Stimulated activated CD4-positive, alpha-beta T cell treated with anti-CD3 and anti-CD28 coated beads, Interleukin-12 subunit alpha, Interleukin-12 subunit beta, amount 100 ng/mL, for 24 hours (primary cell): Measurements from ENCODE around the gene RXRB.

Experiments
- DNase-seq, 2 experiments: peaks; one replicate each; pipeline ENCODE4 v3.0.0-alpha.2; 2020; ENCODE audit warnings: low read depth in 2 of 2

Gene RXRB

DNA sequence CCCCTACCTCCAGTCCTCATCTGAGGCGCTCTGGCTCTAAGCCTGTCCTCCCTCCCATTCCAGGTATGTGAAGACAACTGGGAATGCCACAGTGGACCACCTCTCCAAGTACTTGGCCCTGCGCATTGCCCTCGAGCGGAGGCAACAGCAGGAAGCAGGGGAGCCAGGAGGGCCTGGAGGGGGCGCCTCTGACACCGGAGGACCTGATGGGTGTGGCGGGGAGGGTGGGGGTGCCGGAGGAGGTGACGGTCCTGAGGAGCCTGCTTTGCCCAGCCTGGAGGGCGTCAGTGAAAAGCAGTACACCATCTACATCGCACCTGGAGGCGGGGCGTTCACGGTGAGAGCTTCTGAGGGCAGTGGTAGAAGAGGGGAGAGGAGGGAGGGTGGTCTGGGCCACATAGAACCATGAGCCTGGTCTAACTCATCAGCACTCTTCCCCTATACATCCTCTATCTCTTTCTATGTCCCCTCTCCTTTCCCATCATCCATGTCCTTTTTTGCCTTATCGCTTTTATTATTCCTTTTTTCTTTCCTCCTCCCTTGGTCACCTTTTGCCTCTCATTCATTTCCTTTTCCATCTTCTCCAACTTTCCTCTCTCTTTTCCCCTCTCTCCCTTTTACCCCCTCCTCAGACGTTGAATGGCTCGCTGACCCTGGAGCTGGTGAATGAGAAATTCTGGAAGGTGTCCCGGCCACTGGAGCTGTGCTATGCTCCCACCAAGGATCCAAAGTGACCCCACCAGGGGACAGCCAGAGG lies 11.4 kb upstream of the RXRB start:
- no peak for DNase-seq

DNA sequence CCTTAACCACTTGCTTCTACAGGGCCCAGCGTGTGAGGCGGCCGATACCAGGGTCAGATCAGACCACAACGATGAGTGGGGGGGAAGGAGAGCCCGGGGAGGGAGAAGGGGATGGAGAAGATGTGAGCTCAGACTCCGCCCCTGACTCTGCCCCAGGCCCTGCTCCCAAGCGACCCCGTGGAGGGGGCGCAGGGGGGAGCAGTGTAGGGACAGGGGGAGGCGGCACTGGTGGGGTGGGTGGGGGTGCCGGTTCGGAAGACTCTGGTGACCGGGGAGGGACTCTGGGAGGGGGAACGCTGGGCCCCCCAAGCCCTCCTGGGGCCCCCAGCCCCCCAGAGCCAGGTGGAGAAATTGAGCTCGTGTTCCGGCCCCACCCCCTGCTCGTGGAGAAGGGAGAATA lies 10.7 kb upstream of the RXRB start:
- DNase-seq = no peak

GRCh38 chr6:33209856-33210255 lies 9.4 kb upstream of the RXRB start:
- no peak for DNase-seq

DNA sequence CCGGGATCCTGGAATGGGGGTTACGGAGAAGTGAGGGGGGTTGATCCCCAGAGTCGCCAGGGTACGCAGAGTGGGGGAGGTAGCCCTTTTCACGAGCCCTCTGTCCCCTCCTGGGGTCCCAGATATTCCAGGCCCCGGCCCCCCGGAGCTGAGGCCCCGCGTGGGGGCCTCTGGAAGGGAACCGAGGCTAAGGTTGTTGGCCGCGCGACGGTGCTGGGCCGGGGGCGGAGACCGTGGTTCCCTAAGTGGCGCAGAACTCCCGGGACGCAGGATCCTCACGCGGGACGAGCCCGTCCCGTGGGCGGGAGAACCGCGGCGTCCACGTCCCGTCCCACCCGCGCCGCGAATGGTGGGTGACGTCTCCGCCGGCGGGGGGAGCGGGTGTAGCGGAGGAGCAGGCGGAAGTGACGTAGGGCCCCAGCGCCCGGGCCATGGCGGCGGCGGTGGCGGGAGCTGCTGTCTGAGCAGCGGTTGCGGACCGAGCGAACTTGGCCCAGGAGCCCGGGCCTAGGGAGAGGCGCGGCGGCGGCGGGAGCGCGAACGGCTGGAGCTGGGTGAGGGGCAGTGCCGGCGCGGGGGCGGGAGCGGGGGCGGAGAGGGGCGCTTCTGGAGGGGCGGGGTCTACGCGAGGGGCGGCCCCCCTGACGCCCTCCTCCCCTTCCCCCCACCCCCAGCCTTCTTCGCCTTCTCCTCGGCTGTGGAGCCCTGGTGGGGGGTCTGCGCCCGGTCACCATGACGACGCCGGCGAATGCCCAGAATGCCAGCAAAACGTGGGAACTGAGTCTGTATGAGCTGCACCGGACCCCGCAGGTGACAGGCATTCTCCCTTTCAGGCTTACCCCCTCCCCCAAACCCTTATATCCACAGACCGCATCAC lies 7.9 kb upstream of the RXRB start, which contains the start of gene RING1:
Gene RING1, plus strand, starts transcription at position 410 of the 877 bp plus-strand sequence. Its CDS starts 323 bp downstream, at position 733.
- peak; percentile 67 to 83 for DNase-seq

DNA sequence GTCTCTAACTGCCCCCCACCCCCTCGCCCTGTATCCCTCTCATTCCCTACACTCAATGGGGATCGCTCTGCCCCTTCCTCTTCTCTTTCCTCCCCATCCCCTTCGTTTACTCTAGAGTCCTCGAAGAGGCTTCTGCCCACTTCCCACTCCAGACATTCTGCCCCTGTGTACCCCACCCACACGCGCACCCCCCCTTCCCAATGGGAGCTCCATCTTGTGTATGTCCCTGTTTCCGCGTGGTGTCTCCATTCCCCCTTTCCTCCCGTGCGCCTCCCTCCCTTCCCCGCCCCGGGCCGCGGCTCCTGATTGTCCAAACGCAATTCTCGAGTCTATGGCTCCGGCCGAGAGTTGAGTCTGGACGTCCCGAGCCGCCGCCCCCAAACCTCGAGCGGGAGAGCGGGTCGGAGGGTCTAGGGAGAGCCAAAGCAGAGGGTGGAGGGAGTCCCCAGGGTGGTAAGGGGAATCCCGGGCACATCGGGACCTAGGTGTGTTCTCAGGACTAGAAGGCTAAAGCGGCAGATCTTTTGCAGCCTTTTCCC lies 7.2 kb upstream of the RXRB start:
- no peak for DNase-seq

DNA sequence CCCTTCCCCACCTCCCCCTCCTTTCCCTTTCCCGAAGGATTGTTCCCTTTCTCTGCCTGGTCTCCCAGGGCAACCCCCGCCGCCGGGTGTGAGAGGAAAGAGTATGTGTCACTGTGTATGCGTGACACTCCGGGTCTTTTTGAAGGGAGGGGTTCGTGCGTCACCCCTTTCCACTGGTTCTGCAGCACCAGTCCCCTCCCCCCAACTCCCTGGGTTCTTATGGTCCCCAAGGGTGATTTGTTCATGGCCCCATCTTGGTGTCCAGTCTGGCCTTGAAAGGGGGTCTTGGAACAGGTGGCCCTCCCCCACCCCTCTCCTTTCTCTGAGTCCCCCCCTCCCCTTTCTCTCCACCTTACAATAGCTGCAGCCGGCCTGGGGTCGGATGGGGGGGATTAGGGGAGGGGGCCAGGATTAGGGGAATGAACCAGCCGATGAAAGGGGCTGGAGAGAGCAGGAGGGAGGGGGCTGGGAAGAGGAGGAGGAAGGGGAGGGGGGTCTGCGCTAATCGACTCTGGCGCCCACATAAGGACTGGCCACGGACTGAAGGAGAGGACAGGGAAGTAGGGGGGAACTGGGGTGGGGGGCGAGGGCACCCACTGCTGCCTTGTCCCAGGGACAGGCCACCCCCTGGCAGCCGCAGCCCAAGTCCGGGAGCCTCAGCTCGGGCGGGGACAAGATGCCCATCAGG lies 6.5 kb upstream of the RXRB start:
- no peak for DNase-seq

DNA sequence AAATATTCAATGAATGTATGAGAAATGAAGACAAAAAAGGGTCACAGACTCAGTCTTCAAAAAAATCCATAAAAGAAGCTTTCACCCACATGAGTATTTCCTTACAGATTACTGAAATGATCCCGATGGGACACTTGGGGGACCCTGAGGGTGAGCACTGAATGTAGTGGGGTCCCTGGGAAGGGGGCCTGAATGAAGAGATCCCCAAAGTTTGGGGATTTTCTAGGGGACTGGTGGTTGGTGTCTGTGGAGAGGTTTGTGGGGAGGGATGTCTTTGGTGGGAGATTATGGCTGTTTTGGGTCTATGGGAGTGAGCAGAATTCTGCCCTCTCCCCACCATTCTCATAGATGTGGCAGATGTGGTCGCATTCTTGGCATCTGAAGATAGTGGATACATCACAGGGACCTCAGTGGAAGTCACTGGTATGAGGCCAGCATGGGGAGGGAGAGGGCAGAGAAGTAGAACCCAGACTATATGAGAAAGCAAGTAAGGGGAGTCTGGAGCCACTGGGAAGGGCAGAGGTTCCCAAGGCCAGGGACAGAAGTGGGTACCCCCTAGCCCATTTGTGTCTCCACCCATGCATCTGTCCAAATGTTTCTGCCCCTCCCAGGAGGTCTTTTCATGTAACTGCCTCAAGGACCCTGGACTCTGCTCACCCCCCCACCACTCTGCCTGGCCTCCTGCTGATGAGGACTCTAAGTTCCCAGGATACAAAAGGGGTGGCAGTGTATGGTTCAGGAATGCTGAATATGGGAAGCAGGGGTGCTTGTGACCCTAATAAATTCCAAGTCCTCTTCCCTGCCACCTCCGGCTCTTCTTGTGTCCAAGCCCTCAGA lies 5.8 kb upstream of the RXRB start:
- no peak for DNase-seq

GRCh38 chr6:33205191-33206026 lies 4.9 kb upstream of the RXRB start:
- DNase-seq = no peak

GRCh38 chr6:33204415-33205190 lies 4.1 kb upstream of the RXRB start, which contains the start of gene HSD17B8:
TSS of gene HSD17B8 (plus strand) at chr6:33204655. CDS start at chr6:33204669, 14 bp downstream.
- peak; percentile 85 to 95 for DNase-seq

- no peak for DNase-seq
These were observed 3.6 kb upstream of the RXRB start for GRCh38 chr6:33204165-33204414.

DNA sequence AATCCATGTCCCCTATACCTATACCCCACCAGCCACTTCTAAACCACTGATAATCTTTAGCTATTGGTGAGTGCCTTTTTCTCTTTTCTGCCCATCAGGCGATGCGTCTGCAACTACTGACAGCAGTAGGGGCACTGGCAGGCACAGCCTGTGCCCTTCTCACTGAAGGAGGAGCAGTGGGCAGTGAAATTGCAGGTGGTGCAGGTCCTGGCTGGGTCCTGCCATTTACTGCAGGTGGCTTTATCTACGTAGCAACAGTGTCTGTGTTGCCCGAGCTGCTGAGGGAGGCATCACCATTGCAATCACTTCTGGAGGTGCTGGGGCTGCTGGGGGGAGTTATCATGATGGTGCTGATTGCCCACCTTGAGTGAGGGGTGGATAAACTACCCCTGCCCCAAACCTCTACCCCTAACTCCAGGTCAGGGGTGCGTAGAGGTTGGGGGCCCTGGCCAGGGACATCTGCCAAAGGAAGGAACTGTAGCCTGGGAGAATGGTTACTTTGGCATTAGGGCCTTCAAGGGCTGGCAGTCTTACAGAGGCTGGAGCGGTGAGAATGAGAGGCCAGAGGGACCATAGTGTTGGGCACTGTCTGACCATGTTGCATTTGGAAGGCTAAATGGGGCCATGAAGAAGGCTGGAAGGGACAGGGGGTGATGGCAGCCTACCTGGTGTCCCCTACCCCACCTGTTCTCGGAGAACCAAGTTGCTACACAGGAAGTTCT lies 3.1 kb upstream of the RXRB start:
- no peak for DNase-seq

- DNase-seq = no peak
These were observed 2.3 kb upstream of the RXRB start for GRCh38 chr6:33202799-33203198.

- DNase-seq = no peak
These were observed 1.5 kb upstream of the RXRB start for GRCh38 chr6:33201935-33202334.

- DNase-seq = no peak
These were observed 681 bp upstream of the RXRB start for GRCh38 chr6:33201147-33201545.

DNA sequence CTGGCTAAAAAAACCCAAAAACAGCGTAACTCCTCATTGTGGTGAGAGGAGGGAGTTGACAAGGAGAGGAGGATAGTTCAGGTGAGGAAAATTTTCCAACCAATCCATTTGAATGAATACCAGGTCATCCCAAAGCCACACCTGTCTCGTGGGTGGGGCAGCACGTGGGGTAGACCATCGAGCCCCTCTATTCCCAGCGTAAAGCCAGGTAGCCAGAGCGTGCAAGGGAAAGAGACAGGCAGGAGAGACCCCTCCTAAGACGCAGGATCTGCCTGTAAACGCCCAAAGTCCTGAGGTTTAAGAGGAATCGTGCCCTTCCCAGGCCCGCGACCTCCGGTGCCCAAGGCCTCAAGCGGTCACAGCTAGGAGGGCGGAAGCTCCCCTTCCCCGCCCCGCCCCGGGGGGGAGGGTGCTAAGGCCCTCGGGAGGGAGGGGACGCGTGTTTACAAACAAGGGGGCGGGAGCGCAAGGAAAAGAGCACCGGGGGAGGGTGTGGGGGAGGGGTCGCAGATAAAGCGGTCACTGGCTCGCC lies 712 bp downstream of the RXRB start:
- DNase-seq = peak; percentile 54 to 77

DNA sequence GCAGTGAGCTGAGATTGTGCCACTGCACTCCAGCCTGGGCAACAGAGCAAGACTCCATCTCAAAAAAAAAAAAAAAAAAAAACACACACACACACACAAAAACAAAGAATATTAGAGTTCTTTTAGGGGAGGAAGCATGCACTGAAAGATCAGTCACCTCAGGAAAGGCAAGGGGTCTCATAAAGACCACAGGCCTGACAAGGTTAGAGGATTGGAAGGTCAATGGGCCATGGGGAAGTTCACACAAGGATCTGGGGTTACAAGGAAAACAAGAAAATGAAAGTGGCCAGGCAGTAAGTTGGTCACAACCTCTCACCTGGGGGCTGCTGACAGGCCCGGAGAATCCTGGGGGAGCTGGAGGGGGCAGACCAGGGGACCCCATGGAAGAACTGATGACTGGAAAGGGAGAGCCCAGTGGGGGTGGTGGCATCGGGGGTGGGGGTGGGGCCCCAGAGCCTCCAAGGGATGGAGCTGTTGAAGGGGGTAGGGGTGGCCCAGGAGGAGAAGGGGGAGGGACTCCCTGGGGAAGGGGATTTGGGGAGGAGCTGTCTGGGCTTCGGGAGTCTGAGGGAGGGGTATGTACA lies 1.5 kb downstream of the RXRB start:
- DNase-seq = no peak

DNA sequence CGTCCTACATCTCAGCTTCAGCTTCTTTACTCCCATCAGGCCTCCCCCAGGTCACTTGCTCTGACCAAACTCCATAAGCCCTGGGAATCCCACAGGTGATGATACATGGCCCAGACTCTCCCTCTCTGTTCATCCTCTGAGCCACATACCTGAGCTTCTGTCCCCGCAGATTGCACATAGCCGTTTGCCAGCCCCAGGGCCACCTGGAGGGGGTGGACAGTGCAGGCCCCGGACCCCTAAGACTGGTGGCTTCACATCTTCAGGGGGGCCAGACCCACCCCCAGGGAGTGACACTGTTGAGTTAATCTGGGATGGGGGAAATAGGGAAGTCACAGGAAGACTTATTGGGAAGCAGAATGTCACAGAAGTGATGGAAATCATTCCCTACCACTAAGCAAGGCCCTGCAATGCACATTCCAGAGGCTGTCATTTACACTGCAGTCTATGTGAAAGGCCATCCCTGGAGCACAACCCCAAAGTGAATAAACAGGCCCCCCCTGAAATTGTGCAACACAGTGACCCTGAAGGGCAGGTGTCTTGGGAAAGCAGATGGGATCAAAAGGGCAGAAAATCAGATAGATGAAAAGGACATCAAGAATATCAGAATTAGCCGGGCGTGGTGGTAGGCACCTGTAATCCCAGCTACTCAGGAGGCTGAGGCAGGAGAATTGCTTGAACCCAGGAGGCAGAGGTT lies 2.2 kb downstream of the RXRB start:
- DNase-seq = no peak
